Tibial nerve (tissue), 4 donors: Measurements from ENCODE around the gene TECPR2. TPM values are rescaled to one million over a fixed set of nuclear protein-coding genes. Genes with fewer than 3 reads are reported as not detected.

Source experiments
- DNase-seq, 2 donors: peaks; one replicate each; pipeline ENCODE4 v3.0.0-alpha.2; 2019; ENCODE audit warnings: low spot score in 2 of 2
- H3K27ac ChIP-seq, 4 donors: fragments of 200-600 bp; sonication (generic) in 3 of 4; one replicate each; pipeline ENCODE4 v1.5.1; 2017 to 2019; ENCODE audit warnings: mild to moderate bottlenecking in 1 of 4
- H3K27me3 ChIP-seq, 2 donors: fragments of 200-600 bp; sonication (generic) in 1 of 2; one replicate each; pipeline versions ENCODE4 v1.5.1 to v1.6.0; 2017 to 2019
- H3K36me3 ChIP-seq, 3 donors: fragments of 200-600 bp; sonication (generic); one replicate each; pipeline ENCODE4 v1.5.1; 2018 to 2019
- H3K4me1 ChIP-seq, 4 donors: fragments of 200-600 bp; sonication (generic) in 3 of 4; one replicate each; pipeline ENCODE4 v1.5.1; 2017 to 2019
- H3K4me3 ChIP-seq, 4 donors: fragments of 200-600 bp; sonication (generic) in 3 of 4; one replicate each; pipeline ENCODE4 v1.5.1; 2017 to 2019; ENCODE audit warnings: mild to moderate bottlenecking in 1 of 4, moderate library complexity in 1 of 4
- H3K9me3 ChIP-seq, 4 donors: fragments of 200-600 bp; sonication (generic) in 3 of 4; one replicate each; pipeline ENCODE4 v1.5.1; 2017 to 2019
- EP300 ChIP-seq, 2 donors: sonication (generic); formaldehyde crosslinking; IDR thresholded peaks; one replicate each; pipeline ENCODE4 v1.6.1; 2017; ENCODE audit warnings: antibody characterized with exemption in 2 of 2, mild to moderate bottlenecking in 1 of 2
- POLR2A ChIP-seq, 2 donors: fragments of 450-650 bp; IDR thresholded peaks; one replicate each; pipeline ENCODE4 v1.6.1; 2017; ENCODE audit warnings: antibody characterized with exemption in 2 of 2, mild to moderate bottlenecking in 2 of 2, moderate library complexity in 2 of 2
- WGBS, 2 donors: methylation state at CpG; one replicate each; pipeline ENCODE4 v1.1.5; 2018; 5-methylcytosine and 5-hydroxymethylcytosine counted together
- total RNA-seq, 4 donors: library from RNA; depleted of rRNA; stranded (reverse); fragments of >200 nt; gene quantifications; one replicate each; pipeline ENCODE4 v1.1.0, GENCODE V29; 2016
- TF ChIP-seq, protein P1 (sequence below), 5 experiments: fragments of 200-600 bp in 3 of 5; fragments of 450-650 bp in 2 of 5; sonication (generic) in 3 of 5; IDR thresholded peaks; one replicate each; pipeline ENCODE4 v1.5.1; 2016 to 2019; ENCODE audit warnings: antibody characterized with exemption in 5 of 5, mild to moderate bottlenecking in 3 of 5, moderate library complexity in 2 of 5

Gene TECPR2
- total RNA-seq, 4 donors from 2014 or later, result 21.2 to 77.7 (median 32.8) TPM

- Histone ChIP-seq H3K27me3 (no peaks in the 10 kb centered on the region), H3K27ac (no peak overlapping the region), H3K9me3 (no peaks in the 10 kb centered on the region), H3K36me3 (peaks cover 3 to 97% (median 9%) of the 10 kb centered on the region in 3 donors), H3K4me3 (no peak overlapping the region), H3K4me1 (no peaks in the 10 kb centered on the region)
- DNase-seq, result no peak
- 81 to 85% methylated on average over 17 of the region's 17 CpGs for WGBS, 2 donors
- TF ChIP-seq, protein P1, sequence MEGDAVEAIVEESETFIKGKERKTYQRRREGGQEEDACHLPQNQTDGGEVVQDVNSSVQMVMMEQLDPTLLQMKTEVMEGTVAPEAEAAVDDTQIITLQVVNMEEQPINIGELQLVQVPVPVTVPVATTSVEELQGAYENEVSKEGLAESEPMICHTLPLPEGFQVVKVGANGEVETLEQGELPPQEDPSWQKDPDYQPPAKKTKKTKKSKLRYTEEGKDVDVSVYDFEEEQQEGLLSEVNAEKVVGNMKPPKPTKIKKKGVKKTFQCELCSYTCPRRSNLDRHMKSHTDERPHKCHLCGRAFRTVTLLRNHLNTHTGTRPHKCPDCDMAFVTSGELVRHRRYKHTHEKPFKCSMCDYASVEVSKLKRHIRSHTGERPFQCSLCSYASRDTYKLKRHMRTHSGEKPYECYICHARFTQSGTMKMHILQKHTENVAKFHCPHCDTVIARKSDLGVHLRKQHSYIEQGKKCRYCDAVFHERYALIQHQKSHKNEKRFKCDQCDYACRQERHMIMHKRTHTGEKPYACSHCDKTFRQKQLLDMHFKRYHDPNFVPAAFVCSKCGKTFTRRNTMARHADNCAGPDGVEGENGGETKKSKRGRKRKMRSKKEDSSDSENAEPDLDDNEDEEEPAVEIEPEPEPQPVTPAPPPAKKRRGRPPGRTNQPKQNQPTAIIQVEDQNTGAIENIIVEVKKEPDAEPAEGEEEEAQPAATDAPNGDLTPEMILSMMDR (IDR thresholded peaks at IDR 0.05), result no peak
- TF ChIP-seq EP300 (IDR thresholded peaks at IDR 0.05), result no peak
- no peak for TF ChIP-seq POLR2A (IDR thresholded peaks at IDR 0.05)
Observed at GRCh38 chr14:102450206-102451063, 87.7 kb downstream of the TECPR2 start.

DNA sequence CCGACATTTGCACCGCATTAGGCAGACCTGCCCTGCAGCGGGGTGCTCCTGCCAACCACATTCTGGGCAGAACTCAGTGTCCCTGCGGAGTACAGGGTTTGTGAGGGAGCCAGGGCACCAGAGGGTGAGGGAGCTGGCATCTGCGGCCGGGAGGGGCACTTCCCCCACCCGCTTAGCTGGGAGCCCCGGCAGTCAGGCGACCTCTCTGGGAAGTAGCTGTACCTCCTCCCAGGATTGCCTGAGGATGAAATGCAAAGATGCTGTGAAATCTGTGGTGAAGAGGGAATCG lies 88.3 kb downstream of the TECPR2 start:
- TF ChIP-seq POLR2A (IDR thresholded peaks at IDR 0.05) (no peak), EP300 (IDR thresholded peaks at IDR 0.05) (no peak)
- TF ChIP-seq, protein P1 (IDR thresholded peaks at IDR 0.05), result no peak
- Histone ChIP-seq H3K4me1 (no peaks in the 10 kb centered on the region), H3K9me3 (no peaks in the 10 kb centered on the region), H3K4me3 (no peak overlapping the region), H3K36me3 (peaks cover 3 to 97% (median 9%) of the 10 kb centered on the region in 3 donors), H3K27ac (no peak overlapping the region), H3K27me3 (no peaks in the 10 kb centered on the region)
- WGBS, 2 donors, result 88 to 92% methylated on average over 8 to 10 of the region's 10 CpGs
- no peak for DNase-seq

DNA sequence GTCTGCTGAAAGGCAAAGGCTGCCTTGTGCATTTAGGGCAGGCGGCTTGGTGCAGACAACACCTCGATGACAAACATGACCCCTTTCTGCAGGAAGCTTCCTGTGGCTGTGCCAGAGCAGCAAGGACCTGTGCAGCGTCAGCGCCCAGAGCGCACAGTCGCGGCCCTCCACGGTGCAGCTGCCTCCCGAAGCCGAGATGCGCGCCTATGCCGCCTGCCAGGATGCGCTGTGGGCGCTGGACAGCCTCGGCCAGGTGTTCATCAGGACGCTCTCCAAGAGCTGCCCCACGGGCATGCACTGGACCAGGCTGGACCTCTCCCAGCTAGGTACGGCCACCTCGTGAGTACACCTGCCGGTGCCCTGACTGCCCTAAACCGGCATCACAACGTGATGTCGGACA lies 89.6 kb downstream of the TECPR2 start:
- H3K4me1 ChIP-seq, result no peaks in the 10 kb centered on the region
- H3K4me3 ChIP-seq, result no peak overlapping the region
- H3K36me3 ChIP-seq, result peaks cover 3 to 97% (median 9%) of the 10 kb centered on the region in 3 donors
- TF ChIP-seq, protein P1 (IDR thresholded peaks at IDR 0.05), result no peak
- TF ChIP-seq EP300 (IDR thresholded peaks at IDR 0.05) (no peak), POLR2A (IDR thresholded peaks at IDR 0.05) (no peak)
- no peak for DNase-seq
- no peaks in the 10 kb centered on the region for H3K27me3 ChIP-seq
- H3K27ac ChIP-seq, result no peak overlapping the region
- WGBS, 2 donors, result 96 to 100% methylated on average over 17 of the region's 24 CpGs
- H3K9me3 ChIP-seq, result no peaks in the 10 kb centered on the region

DNA sequence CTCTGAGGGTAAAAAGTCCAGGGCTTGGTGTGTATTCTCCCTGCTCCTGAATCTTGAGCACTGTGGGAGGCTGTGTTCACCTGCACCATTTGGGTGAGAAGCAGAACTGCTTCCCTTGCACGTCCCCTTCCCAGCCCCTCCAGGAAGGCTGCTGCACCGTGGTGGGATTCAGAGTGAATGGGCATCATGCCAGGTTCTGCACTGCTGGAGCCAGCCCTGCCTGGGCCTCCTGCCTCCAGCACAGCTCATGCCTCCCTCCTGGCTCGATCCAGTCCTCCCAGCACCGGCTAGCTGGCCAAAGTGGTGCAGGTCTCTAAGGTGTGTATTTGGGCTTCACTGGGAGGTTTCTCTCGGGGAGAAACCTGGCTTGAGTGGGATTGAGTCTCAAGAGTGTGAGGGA lies 92.0 kb downstream of the TECPR2 start:
- peaks cover 3 to 96% (median 9%) of the 10 kb centered on the region in 3 donors for H3K36me3 ChIP-seq
- no peaks in the 10 kb centered on the region for H3K27me3 ChIP-seq
- TF ChIP-seq, protein P1 (IDR thresholded peaks at IDR 0.05), result no peak
- TF ChIP-seq EP300 (IDR thresholded peaks at IDR 0.05) (no peak), POLR2A (IDR thresholded peaks at IDR 0.05) (no peak)
- no peak overlapping the region for H3K4me3 ChIP-seq
- 64 to 65% methylated on average over 5 of the region's 5 CpGs for WGBS, 2 donors
- H3K27ac ChIP-seq, result no peak overlapping the region
- H3K9me3 ChIP-seq, result no peaks in the 10 kb centered on the region
- H3K4me1 ChIP-seq, result no peaks in the 10 kb centered on the region
- no peak for DNase-seq

DNA sequence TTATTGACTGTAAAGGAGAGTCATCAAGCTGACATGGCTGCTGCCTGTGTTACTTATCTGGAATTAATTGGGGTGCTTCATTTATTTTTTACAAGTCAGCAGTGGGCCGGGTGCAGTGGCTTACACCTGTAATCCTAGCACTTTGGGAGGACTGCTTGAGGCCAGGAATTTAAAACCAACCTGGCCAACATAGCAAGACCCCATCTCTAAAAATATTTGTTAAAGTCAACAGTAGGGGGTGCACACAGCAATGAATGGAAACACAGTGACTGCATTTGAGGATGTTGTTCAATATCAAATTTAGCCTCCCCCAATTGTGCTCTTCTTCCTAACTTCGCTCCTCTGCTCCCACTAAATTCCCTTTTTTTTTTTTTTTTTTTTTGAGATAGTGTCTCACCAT lies 94.8 kb downstream of the TECPR2 start:
- Histone ChIP-seq H3K27ac (no peak overlapping the region), H3K4me3 (no peak overlapping the region), H3K4me1 (no peaks in the 10 kb centered on the region), H3K36me3 (peaks cover 0 to 84% (median 0%) of the 10 kb centered on the region in 3 donors), H3K9me3 (no peaks in the 10 kb centered on the region), H3K27me3 (no peaks in the 10 kb centered on the region)
- TF ChIP-seq POLR2A (IDR thresholded peaks at IDR 0.05) (no peak), EP300 (IDR thresholded peaks at IDR 0.05) (no peak)
- TF ChIP-seq, protein P1 (IDR thresholded peaks at IDR 0.05), result no peak
- WGBS, 2 donors, result 77 to 96% methylated on average over 2 of the region's 2 CpGs
- no peak for DNase-seq
